Kidney epithelial cell (primary cell): ENCODE data around the gene HSPH1. TPM values are rescaled to one million over a fixed set of nuclear protein-coding genes. Genes with fewer than 3 reads are reported as not detected.

Source experiments
- DNase-seq: peaks from one replicate; pipeline ENCODE4 v3.0.0-alpha.2; 2010; ENCODE audit warnings: low read depth
- H3K27me3 ChIP-seq: 2 replicates; pipeline ENCODE4 v1.6.0; 2011; ENCODE audit warnings: low read length; ENCODE audit not compliant: control insufficient read depth, insufficient read depth
- H3K36me3 ChIP-seq: 2 replicates; pipeline ENCODE4 v1.5.1; 2011; ENCODE audit warnings: low read length; ENCODE audit not compliant: control insufficient read depth, insufficient read depth
- H3K4me3 ChIP-seq: 2 replicates; pipeline ENCODE4 v1.5.1; 2011; ENCODE audit warnings: low read depth, mild to moderate bottlenecking, control low read depth, low read length
- total RNA-seq: library from RNA; depleted of rRNA; stranded (reverse); fragments of >200 nt; gene quantifications from 2 replicates; pipeline ENCODE4 v1.2.3, GENCODE V29; 2015
- TF ChIP-seq, protein P1 (sequence below): IDR thresholded peaks from 2 replicates; pipeline ENCODE4 v1.5.1; 2011; ENCODE audit warnings: mild to moderate bottlenecking, moderate library complexity, low read length, control low read depth, inconsistent platforms; ENCODE audit not compliant: insufficient read depth, poor library complexity, severe bottlenecking

HSPH1 gene
- total RNA-seq, 1 donor from 2014 or later = 52.3 TPM

DNA sequence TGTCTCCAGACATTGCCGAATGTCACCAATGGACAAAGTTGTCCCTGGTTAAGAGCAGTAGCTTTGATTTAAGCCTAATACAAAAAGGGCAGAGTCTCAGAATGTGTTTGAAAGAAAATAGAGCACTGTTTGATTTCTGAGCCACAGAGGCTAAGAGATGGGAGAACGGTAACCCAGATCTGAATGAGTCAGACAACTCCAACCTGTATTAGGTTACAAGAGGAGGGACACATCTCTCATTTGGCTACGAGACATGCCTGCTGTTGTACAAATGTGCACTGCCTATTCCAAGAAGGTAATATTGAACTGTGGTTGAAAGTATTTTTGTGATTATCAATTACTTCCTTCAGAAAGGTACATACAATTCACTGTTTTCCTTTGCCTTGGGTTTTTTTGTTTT lies 4.9 kb upstream of the HSPH1 start:
- no peak for DNase-seq
- no peak overlapping the region for H3K4me3 ChIP-seq

GRCh38 chr13:31162151-31163008 lies 676 bp upstream of the HSPH1 start:
- H3K27me3 ChIP-seq = no peaks in the 10 kb centered on the region
- H3K4me3 ChIP-seq = peak overlapping the region; percentile 84
- no peaks in the 10 kb centered on the region for H3K36me3 ChIP-seq
- TF ChIP-seq, protein P1, sequence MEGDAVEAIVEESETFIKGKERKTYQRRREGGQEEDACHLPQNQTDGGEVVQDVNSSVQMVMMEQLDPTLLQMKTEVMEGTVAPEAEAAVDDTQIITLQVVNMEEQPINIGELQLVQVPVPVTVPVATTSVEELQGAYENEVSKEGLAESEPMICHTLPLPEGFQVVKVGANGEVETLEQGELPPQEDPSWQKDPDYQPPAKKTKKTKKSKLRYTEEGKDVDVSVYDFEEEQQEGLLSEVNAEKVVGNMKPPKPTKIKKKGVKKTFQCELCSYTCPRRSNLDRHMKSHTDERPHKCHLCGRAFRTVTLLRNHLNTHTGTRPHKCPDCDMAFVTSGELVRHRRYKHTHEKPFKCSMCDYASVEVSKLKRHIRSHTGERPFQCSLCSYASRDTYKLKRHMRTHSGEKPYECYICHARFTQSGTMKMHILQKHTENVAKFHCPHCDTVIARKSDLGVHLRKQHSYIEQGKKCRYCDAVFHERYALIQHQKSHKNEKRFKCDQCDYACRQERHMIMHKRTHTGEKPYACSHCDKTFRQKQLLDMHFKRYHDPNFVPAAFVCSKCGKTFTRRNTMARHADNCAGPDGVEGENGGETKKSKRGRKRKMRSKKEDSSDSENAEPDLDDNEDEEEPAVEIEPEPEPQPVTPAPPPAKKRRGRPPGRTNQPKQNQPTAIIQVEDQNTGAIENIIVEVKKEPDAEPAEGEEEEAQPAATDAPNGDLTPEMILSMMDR = no peak
- peak; percentile 95 for DNase-seq

More for the DNA sequence above, 4.9 kb upstream of the HSPH1 start:
- TF ChIP-seq, protein P1 = no peak
- Histone ChIP-seq H3K27me3 (no peaks in the 10 kb centered on the region), H3K36me3 (no peaks in the 10 kb centered on the region)

DNA sequence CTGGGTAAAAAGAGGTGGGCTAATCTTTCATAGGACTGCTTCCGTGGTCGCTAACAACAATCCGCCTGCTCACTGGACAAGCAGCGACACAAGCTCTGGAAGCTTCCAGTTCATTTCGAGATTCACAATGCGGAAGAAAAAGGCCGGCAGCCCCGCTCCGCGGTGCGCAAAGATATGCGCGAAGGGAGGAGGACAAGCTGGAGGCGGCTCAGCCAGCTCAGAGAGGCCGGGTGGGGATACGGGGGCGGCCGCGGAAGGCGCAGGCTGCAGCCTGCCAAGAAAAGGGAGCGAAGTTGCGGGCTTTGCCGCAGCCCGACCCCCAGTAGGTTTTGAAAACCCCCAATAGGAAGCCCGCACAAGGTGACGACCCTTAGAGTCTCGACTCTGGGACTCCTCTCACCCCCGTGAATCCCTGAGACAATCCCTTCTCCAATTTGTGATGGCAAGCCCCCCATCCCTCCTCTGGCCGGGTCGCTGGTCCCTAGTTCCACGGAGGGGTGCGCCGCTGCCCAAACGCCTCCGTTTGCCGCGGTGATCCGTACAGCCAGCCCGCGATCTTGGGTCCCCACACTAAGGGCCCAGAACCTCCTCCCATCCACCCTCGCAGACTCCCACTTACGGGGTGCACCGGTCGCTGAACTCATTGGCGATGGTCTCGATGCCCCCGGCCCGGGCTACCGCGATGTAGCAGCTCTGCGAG lies 697 bp downstream of the HSPH1 start:
- no peaks in the 10 kb centered on the region for H3K36me3 ChIP-seq
- peak overlapping the region; percentile 84 for H3K4me3 ChIP-seq
- no peak for DNase-seq
- no peaks in the 10 kb centered on the region for H3K27me3 ChIP-seq
- TF ChIP-seq, protein P1 = no peak

DNA sequence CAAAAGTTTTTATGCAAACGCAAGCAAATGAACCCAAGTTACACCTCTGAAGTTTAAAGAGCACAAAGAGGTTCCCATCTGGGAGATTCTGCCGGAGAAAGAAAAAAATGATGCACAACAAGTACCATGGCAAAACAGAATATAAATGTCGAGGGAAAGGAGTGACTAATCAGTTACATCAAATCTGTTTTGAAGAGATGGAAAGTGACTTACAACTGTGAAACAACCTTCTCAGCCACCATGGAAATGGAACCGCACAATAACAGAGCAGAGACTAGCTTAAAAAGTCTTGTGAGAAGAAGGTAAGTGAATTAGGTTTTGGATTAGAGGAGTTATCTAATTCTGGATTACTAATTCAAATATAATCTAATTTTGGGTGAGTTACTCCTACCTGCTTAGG lies 2.4 kb downstream of the HSPH1 start:
- no peaks in the 10 kb centered on the region for H3K36me3 ChIP-seq
- TF ChIP-seq, protein P1 = no peak
- no peaks in the 10 kb centered on the region for H3K27me3 ChIP-seq
- no peak for DNase-seq
- peak overlapping the region; percentile 84 for H3K4me3 ChIP-seq

DNA sequence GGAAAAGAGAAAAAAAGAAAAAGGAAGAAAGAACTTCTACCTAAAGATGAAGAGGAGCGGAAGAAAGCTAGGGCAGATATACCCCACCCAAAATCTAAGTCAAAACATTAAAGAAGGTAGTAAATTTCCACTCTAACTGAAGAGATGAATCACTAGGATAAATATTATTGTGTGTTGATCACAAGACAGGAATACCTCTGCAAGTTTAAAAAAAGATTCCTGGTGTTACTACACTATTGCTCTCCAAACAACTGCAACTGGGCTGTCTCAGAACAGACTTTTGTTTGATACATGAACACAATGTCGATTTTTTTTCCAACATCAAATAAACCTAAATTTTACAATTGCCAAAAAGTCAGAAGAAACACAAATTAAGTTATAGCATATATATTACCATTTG lies 6.8 kb downstream of the HSPH1 start:
- no peak for DNase-seq
- TF ChIP-seq, protein P1 = no peak
- Histone ChIP-seq H3K4me3 (no peak overlapping the region), H3K36me3 (peaks cover 2% of the 10 kb centered on the region), H3K27me3 (no peaks in the 10 kb centered on the region)
